Right hindlimb (tissue), 1 donor: ENCODE results near the gene BMP2K.
"Not testable (repeated sequence)": the region's sequence is repeated elsewhere in the genome, so short reads cannot be mapped to it uniquely, and the experiment has no call there.

ENCODE experiments used
- DNase-seq: peaks from one replicate; pipeline ENCODE4 v3.0.0-alpha.2; 2018

The BMP2K gene

DNA sequence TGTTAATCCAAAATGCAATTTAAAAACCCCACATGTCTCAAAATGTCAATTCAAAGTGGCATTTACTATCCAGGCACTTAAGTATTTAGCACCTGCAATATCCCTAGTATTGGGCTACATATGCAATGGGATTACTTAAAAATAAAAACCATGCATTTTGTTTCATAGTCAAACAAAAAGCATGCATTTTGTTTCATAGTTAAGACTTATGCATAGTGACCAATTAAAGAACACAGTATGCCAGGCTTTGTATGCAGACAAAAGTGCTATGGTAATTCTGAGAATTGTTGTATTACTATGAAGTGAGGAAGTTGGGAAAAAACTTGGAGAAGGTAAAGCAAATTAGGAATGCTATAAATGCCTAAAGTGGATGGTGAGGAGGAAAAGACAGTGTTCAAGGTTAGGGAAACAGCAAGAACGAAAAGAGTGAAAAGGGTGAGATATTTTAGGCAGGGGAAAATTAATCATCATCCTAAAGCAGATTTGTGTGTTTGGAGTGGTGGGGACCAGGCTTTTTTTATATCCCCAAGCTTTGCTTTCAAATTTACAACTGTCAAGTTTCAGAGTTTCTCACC lies 10.6 kb upstream of the BMP2K start:
- no peak for DNase-seq

- peak; percentile 19 for DNase-seq
Observed at GRCh38 chr4:78766026-78766425, 10.1 kb upstream of the BMP2K start.

DNA sequence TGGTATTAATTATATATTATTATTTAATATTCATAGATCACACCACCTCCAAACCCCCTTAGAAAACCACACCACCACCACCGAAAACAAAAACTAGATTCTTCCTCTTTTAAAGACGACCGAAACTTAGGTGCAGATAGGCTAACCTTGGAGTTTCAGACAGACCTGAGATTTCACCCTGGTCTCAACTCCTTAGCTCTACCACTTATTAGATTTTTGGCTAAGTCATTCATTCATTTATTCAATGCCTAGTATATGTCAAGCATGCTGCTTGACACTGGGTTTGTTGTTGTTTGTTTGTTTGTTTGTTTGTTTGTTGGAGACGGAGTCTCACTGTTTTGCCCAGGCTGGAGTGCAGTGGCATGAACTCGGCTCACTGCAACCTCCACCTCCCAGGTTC lies 9.5 kb upstream of the BMP2K start:
- DNase-seq = no peak

DNA sequence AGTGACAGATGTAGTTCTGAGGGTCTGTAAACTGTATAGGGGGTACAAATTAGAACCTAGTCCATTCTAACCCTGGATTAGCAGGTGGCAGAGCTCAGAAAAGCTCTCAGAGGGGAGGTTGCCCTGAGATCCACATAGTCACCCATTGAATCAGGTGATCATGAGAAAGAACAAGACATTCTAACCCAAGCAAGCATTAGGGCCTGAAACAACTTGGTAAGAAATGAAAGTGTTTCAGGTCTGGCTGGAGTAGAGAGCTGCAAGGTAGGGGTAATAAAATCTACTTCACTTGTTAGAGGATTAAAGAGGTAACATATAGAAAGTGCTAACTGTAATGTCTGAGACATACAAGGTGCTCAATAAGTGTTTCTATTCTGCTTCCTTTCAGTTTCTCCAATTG lies 8.8 kb upstream of the BMP2K start:
- DNase-seq = no peak

GRCh38 chr4:78768452-78769180 lies 7.5 kb upstream of the BMP2K start:
- no peak for DNase-seq

GRCh38 chr4:78770091-78770642 lies 6.0 kb upstream of the BMP2K start:
- DNase-seq = no peak

GRCh38 chr4:78772526-78773091 lies 3.5 kb upstream of the BMP2K start:
- no peak for DNase-seq

GRCh38 chr4:78774417-78774816 lies 1.7 kb upstream of the BMP2K start:
- DNase-seq = no peak

GRCh38 chr4:78775303-78776078 lies 659 bp upstream of the BMP2K start:
- DNase-seq = peak; percentile 93

- peak; percentile 55 for DNase-seq
Observed at GRCh38 chr4:78776729-78777575, 802 bp downstream of the BMP2K start.

DNA sequence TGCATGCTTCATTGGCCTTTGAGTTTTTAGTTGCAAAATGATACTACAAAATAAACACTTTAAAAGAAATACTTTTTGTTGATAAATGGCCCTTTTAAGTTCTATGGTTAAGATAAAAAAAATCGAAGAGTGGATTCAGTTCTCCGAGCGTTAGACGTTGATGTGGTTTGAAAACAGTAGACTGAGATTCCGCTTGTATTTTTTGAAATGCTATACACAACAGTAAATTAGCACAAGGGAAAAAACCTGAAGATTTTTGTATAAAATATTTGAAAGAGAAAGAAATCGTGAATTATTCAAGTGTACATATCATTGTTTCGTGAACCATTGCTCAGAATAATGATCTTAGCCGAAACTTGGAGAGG lies 1.4 kb downstream of the BMP2K start:
- DNase-seq = no peak

DNA sequence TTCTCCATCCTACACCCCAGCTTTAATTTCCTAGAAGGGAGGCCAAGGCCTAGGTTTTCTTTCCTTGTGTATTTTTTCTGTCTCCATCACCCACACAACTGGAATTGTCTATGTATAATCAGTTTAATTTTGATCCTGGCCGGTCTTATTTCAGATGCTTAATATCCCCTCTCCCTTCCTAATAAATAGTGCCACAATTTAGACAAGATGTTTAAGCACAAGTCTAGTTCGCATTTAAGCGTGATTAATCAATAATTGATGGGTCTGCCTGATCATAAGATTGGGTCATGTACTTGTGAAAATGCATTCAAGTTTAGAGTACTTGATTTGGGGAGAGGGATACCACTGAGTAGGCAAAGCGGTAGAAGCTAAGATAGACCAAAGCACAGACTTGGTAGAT lies 2.4 kb downstream of the BMP2K start:
- DNase-seq = no peak

GRCh38 chr4:78779280-78779679 lies 3.1 kb downstream of the BMP2K start:
- DNase-seq = no peak

- no peak for DNase-seq
Observed at GRCh38 chr4:78780093-78780492, 3.9 kb downstream of the BMP2K start.

DNA sequence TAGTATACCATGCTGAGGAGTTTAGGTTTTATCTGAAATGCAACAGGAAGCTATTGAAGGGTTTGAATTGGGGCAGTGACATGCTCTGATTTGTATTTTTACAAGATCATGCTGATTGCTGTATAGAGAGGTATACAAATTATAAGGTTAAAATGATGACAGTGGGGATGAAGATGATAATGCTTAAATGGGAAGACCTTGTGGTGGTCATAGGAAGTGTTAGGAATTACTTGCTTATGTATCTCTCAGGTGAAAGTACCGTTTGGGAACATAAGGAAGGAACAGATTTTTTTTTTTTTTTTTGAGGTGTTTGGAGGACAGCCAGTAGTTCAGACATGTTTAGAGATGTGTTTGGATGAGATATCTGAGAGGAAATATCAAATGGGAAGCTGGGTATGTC lies 5.0 kb downstream of the BMP2K start:
- DNase-seq = no peak

DNA sequence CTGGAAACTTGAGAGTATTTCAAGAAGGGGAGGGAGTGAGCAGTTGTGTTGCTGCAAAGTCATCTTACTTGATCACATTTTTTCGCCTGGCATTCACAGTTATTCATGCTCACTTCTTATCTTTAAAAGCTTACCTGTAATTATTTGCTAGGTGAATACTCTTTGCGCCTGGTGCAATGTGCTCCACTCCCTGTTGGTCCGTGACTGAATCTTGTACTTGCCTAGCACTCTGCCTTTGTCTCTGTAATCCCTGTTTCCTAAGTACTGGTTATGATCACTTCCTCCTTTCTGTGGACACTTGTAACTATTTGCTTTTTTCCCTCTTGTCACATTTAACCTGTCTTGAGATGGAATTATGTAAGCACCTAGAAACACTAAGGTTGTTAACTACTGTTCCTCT lies 5.8 kb downstream of the BMP2K start:
- DNase-seq = no peak

DNA sequence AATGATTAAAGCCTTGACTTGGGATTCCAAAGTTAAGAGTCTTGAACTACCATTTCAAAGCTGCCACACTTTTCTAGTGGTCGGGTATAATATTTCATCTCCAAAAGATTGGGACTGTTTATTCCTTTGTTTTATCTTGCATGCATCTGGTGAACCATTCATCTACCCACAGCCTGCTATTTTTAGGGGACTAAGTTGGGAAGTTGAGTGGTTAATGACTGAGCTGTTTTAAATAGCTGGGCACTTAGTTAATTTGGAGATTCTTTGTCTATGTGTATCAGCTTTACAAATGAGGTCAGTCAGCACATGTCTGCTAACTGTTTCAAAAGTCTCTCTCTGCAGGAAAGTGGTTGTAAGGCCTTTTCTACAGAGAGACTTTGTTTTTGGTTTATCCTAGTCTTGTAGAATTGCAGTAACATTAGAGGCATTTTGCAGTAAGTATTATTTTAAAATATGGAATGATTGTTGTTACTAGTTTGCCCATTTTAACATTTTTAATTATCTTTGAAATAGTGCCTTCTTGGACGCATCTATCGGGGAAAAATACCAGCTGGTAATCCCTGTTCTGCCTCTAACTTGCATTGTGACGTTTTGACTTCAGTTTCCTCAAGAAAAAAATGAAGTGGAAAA lies 8.2 kb downstream of the BMP2K start:
- no peak for DNase-seq

- DNase-seq = no peak
Observed at GRCh38 chr4:78787392-78788006, 11.3 kb downstream of the BMP2K start.

DNA sequence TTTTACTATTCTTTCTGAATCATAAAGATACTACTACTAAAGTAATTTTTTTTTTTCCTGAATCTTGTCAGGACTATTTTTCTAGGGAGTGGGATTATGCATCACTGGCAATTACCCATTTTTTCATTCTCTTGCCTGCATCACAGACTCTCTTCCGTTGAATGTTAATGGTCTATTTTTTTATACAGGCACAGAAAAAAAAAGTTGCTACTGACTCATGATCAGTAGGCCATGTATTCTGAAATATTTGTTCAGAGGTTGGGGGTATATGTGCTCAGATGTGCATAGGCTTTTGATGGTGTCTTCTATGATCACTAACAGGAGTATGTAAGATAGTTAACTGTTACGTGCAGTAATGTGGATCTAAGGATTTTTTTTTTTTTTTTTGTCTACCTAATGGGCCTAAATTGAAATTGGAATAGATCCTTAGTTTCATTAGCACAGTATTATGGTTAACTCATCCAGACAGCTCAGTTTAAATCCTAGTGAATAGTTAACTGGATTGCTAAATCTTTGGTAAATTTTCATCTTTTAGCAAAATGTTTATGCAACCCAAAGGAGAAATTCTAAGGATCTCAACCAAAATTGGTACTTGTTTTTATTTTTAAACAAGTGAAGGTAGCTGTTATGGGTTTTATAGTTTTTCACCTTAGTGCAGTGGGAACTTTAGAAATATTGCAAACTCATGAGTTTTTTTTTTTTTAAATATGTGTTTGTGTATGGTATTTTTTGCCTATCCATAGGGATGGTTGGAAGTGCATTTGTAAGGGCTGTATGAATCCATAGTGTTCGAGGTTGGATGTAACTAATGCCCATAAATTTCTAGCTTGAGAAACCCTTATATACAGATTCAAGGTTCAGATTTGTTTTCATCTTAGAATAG lies 12.1 kb downstream of the BMP2K start:
- DNase-seq = no peak

GRCh38 chr4:78795594-78796416 lies 19.7 kb downstream of the BMP2K start:
- DNase-seq = not testable (repeated sequence)
